Thyroid gland (tissue), 4 donors: ENCODE data around the gene MARCOL. TPM values are rescaled to one million over a fixed set of nuclear protein-coding genes. Genes with fewer than 3 reads are reported as not detected.
"Not testable (repeated sequence)": the region's sequence is repeated elsewhere in the genome, so short reads cannot be mapped to it uniquely, and the experiment has no call there.

ENCODE experiments used
- DNase-seq, 2 donors: peaks; one replicate each; pipeline ENCODE4 v3.0.0-alpha.2; 2019
- H3K27ac ChIP-seq, 3 donors: fragments of 200-600 bp; sonication (generic); 1 replicate in 2 of 3; 2 replicates in 1 of 3; pipeline ENCODE4 v1.5.1; 2016 to 2019; ENCODE audit warnings: mild to moderate bottlenecking in 1 of 3, moderate library complexity in 1 of 3
- H3K27me3 ChIP-seq: fragments of 200-600 bp; sonication (generic); one replicate; pipeline ENCODE4 v1.5.1; 2019
- H3K36me3 ChIP-seq, 2 donors: fragments of 200-600 bp; sonication (generic); one replicate each; pipeline ENCODE4 v1.5.1; 2016 to 2019
- H3K4me1 ChIP-seq, 2 donors: fragments of 200-600 bp; sonication (generic); one replicate each; pipeline ENCODE4 v1.5.1; 2017 to 2019
- H3K4me3 ChIP-seq, 3 donors: fragments of 200-600 bp; sonication (generic); replicated peaks in 1 of 3; 1 replicate in 2 of 3; 2 replicates in 1 of 3; pipeline ENCODE4 v1.5.1; 2016; ENCODE audit warnings: mild to moderate bottlenecking in 1 of 3
- H3K9me3 ChIP-seq: fragments of 200-600 bp; sonication (generic); one replicate; pipeline ENCODE4 v1.5.1; 2017
- CTCF ChIP-seq, 6 experiments: fragments of 200-600 bp in 3 of 6; fragments of 450-650 bp in 3 of 6; sonication (generic) in 3 of 6; IDR thresholded peaks; one replicate each; pipeline ENCODE4 v1.5.1; 2016 to 2019; ENCODE audit warnings: antibody characterized with exemption in 6 of 6, mild to moderate bottlenecking in 2 of 6, inconsistent platforms in 1 of 6, moderate library complexity in 1 of 6
- POLR2A ChIP-seq, 2 donors: fragments of 450-650 bp; IDR thresholded peaks; one replicate each; pipeline ENCODE4 v1.6.1; 2017; ENCODE audit warnings: antibody characterized with exemption in 2 of 2, mild to moderate bottlenecking in 2 of 2, moderate library complexity in 1 of 2
- WGBS, 2 donors: methylation state at CpG; one replicate each; pipeline ENCODE4 v1.1.5; 2017; 5-methylcytosine and 5-hydroxymethylcytosine counted together
- intact Hi-C: fragments of 100-400 bp; cut with DNase I; formaldehyde crosslinking; loops from one replicate; pipeline ENCODE4 v1.15.1; 2023
- total RNA-seq, 4 donors: library from RNA; depleted of rRNA; stranded (reverse); fragments of >200 nt; gene quantifications; one replicate each; pipeline ENCODE4 v1.2.3, GENCODE V29; 2016

Gene MARCOL
- total RNA-seq, 4 donors from 2014 or later, result not detected

GRCh38 chr5:148259288-148259687 is 21.0 kb downstream of the MARCOL start:
- TF ChIP-seq POLR2A (IDR thresholded peaks at IDR 0.05) (no peak), CTCF (IDR thresholded peaks at IDR 0.05) (no peak)
- WGBS, 2 donors, result 83 to 94% methylated on average over 2 of the region's 2 CpGs
- H3K27me3 ChIP-seq, result no peaks in the 10 kb centered on the region
- H3K9me3 ChIP-seq, result no peaks in the 10 kb centered on the region
- H3K27ac ChIP-seq, result no peak overlapping the region
- DNase-seq, result no peak
- intact Hi-C loops, result no loop called here
- no peaks in the 10 kb centered on the region for H3K36me3 ChIP-seq
- no peaks in the 10 kb centered on the region for H3K4me1 ChIP-seq
- H3K4me3 ChIP-seq, result no peak overlapping the region

GRCh38 chr5:148261221-148261620 is 22.9 kb downstream of the MARCOL start:
- DNase-seq, result no peak
- H3K36me3 ChIP-seq, result no peaks in the 10 kb centered on the region
- TF ChIP-seq POLR2A (IDR thresholded peaks at IDR 0.05) (no peak), CTCF (IDR thresholded peaks at IDR 0.05) (no peak)
- H3K27ac ChIP-seq, result no peak overlapping the region
- no peaks in the 10 kb centered on the region for H3K27me3 ChIP-seq
- H3K9me3 ChIP-seq, result peaks cover 4% of the 10 kb centered on the region
- no peak overlapping the region for H3K4me3 ChIP-seq
- no peaks in the 10 kb centered on the region for H3K4me1 ChIP-seq
- intact Hi-C loops, result no loop called here

- Histone ChIP-seq H3K27ac (no peak overlapping the region), H3K4me1 (no peaks in the 10 kb centered on the region), H3K36me3 (no peaks in the 10 kb centered on the region), H3K27me3 (no peaks in the 10 kb centered on the region), H3K9me3 (peaks cover 4% of the 10 kb centered on the region), H3K4me3 (no peak overlapping the region)
- 70 to 74% methylated on average over 3 of the region's 3 CpGs for WGBS, 2 donors
- intact Hi-C loops, result no loop called here
- no peak for DNase-seq
- TF ChIP-seq POLR2A (IDR thresholded peaks at IDR 0.05) (no peak), CTCF (IDR thresholded peaks at IDR 0.05) (no peak)
Measured at GRCh38 chr5:148267962-148268361, 29.6 kb downstream of the MARCOL start.

GRCh38 chr5:148268566-148268965 is 30.2 kb downstream of the MARCOL start, which contains the start of gene SPINK13:
SPINK13 (plus strand) TSS chr5:148268794; CDS start chr5:148270073, 1,279 bp downstream.
- WGBS, 2 donors, result 58 to 79% methylated on average over 4 of the region's 4 CpGs
- TF ChIP-seq POLR2A (IDR thresholded peaks at IDR 0.05) (no peak), CTCF (IDR thresholded peaks at IDR 0.05) (no peak)
- Histone ChIP-seq H3K36me3 (no peaks in the 10 kb centered on the region), H3K4me1 (no peaks in the 10 kb centered on the region), H3K4me3 (no peak within 1 kb of the TSS), H3K9me3 (peaks cover 4% of the 10 kb centered on the region), H3K27me3 (no peaks in the 10 kb centered on the region), H3K27ac (no peak within 1 kb of the TSS)
- peak; percentile 7 to 30 for DNase-seq
- intact Hi-C loops, result no loop called here

GRCh38 chr5:148275129-148275528 is 36.8 kb downstream of the MARCOL start:
- DNase-seq, H3K27ac ChIP-seq, H3K4me3 ChIP-seq, H3K36me3 ChIP-seq, intact Hi-C loops, H3K27me3 ChIP-seq, H3K4me1 ChIP-seq, H3K9me3 ChIP-seq: not testable (repeated sequence)
- WGBS, 2 donors, result 95 to 100% methylated on average over 2 of the region's 2 CpGs

GRCh38 chr5:148280893-148281292 is 42.6 kb downstream of the MARCOL start:
- H3K9me3 ChIP-seq, H3K27me3 ChIP-seq, intact Hi-C loops, H3K36me3 ChIP-seq, H3K27ac ChIP-seq, H3K4me1 ChIP-seq, H3K4me3 ChIP-seq: not testable (repeated sequence)
- WGBS, 2 donors, result 27 to 40% methylated on average over 1 to 3 of the region's 5 CpGs
- DNase-seq, result peak; percentile 78 to 81

- H3K9me3 ChIP-seq, H3K36me3 ChIP-seq, intact Hi-C loops, H3K4me3 ChIP-seq, H3K4me1 ChIP-seq, DNase-seq, H3K27me3 ChIP-seq, H3K27ac ChIP-seq: not testable (repeated sequence)
- 90 to 96% methylated on average over 3 to 4 of the region's 4 CpGs for WGBS, 2 donors
Measured at GRCh38 chr5:148281336-148281735, 43.0 kb downstream of the MARCOL start.
